HG03097 (cell line): ENCODE results near the gene MANSC4.
"Not testable (repeated sequence)": the region's sequence is repeated elsewhere in the genome, so short reads cannot be mapped to it uniquely, and the experiment has no call there.

Experiments used
- ATAC-seq: cut with Tn5 transposase; IDR thresholded peaks from one replicate; pipeline ENCODE4 v1.9.1; 2021; ENCODE audit not compliant: unreplicated experiment, low FRiP score

MANSC4 gene

GRCh38 chr12:27756670-27757195, 23.3 kb downstream of the MANSC4 start:
- no peak for ATAC-seq

- no peak for ATAC-seq
Measured at GRCh38 chr12:27754795-27755194, 25.2 kb downstream of the MANSC4 start.

- ATAC-seq, result no peak
Measured at GRCh38 chr12:27751386-27752047, 28.5 kb downstream of the MANSC4 start.

GRCh38 chr12:27747111-27747820, 32.8 kb downstream of the MANSC4 start:
- no peak for ATAC-seq

- not testable (repeated sequence) for ATAC-seq
Measured at GRCh38 chr12:27745734-27746133, 34.3 kb downstream of the MANSC4 start.

- ATAC-seq, result no peak
Measured at GRCh38 chr12:27743601-27744000, 36.4 kb downstream of the MANSC4 start.

GRCh38 chr12:27734321-27734720, 45.7 kb downstream of the MANSC4 start:
- ATAC-seq, result not testable (repeated sequence)

GRCh38 chr12:27733791-27734190, 46.2 kb downstream of the MANSC4 start:
- ATAC-seq, result no peak

GRCh38 chr12:27733052-27733656, 46.9 kb downstream of the MANSC4 start:
- ATAC-seq, result no peak

GRCh38 chr12:27732281-27732680, 47.8 kb downstream of the MANSC4 start:
- ATAC-seq, result no peak

- no peak for ATAC-seq
Measured at GRCh38 chr12:27730097-27730588, 49.9 kb downstream of the MANSC4 start.

GRCh38 chr12:27723212-27723611, 56.8 kb downstream of the MANSC4 start:
- no peak for ATAC-seq
